CD4-positive, alpha-beta T cell treated with Interleukin-6 at 100 ng/mL for 8 hours (primary cell): ENCODE results near the gene DDX31.

ENCODE experiments used
- DNase-seq: peaks from one replicate; pipeline ENCODE4 v3.0.0-alpha.2; 2020; ENCODE audit warnings: mixed read lengths, low spot score

The DDX31 gene

DNA sequence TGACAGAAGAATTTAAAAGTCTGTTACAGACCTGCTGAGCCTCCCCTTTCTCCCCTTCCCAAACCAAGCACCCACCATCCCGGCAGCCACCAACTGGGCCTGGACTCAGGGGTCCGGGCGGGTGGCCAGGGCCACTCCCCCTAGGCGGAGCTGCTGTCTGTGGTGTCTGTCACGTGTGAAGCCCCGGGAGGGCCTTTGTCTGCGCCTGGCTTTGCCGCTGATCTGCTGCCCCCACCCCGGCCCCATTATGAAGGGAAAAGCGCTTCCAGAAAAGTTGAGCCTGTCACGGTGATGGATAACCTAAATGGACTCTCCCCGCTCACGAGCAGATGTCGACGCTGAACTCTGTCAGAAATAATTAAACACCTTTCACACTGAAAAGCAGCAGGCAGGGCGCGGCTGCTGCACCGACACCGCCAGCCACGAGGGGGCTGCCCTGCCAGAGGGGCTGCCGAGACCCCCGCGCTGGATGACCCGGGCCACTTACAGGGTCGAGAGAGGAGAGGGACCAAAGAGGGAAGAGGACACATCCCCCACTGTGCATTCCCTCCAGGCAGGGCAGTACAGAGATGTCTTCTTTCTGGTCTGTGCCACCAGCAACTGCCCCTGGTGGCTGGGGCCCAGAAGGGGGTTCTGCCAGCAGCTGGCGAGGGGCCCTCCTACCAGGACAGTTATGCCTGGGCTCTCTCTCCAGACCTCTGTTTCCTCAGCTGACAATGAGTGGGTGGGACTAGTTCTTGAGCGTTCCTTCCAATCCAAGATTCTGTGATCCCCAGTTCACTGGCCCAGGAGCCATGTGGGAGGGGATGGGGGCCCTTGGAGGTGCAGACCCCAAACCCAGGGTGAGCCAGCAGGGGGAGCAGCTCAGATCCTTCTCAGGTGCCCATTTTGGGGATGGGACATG, 123.4 kb downstream of the DDX31 start:
- no peak for DNase-seq

DNA sequence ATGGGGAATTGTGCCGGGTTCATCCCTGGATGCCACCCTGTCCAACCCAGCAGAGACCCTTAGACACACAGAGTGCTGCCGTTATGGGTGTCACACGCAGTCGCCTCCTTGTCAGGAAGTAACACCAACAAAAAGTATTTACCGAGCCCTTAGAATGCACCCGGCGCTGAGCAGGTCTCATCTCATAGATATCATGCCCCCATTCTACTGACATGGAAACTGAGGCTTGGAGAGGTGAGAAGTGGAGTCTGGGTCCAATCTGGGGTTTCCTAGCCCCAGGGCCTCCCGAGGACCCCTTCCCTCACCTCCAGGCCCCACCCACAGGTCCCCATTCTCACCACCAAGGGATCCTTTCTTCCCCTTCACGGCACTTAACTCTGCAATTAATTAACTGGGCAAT, 124.2 kb downstream of the DDX31 start:
- no peak for DNase-seq

DNA sequence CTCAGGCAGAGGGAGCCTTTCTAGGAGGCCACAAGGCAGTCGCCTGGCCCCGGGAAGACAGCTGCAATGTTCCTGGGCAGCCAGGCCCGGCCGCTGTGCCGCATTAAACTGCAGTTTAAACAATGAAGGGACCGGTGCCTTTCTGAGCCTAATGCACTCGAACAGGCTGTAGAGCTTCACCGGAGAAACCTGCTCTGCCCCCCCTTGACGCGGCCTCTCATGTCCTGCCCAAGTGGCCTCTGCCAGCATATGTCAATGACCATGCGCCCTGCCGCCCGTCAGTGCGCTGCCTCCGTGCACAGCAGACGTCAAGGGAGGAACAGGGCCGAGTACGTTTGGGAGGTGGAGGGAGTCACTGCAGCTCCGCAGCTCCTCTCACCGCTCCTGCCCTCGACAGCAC, 125.8 kb downstream of the DDX31 start:
- no peak for DNase-seq

DNA sequence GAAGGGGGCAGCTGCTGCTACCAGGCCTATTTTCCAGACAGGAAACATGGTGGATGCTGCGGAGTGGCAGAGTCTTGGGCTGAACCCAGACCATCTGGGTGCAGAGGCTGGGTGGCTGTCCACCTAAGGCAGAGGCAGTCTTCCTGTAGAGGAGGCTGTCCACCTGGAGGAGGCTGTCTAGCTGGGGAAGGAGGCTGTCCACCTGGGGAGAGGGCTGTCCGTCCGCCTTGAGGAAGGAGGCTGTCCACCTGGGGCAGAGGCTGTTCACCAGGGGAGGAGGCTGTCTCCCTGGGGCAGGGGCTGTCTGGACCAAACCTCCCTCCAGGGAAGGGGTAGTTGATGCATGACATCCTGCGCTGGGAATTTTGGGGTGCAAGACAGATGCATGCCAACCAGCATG, 126.5 kb downstream of the DDX31 start:
- no peak for DNase-seq
